B cell (primary cell): ENCODE measurements around the gene SFXN5.

ENCODE experiments used
- EZH2 ChIP-seq: IDR thresholded peaks from 2 replicates; pipeline ENCODE4 v1.6.1; 2012; ENCODE audit warnings: borderline replicate concordance, low read depth, mild to moderate bottlenecking, moderate library complexity, low read length; ENCODE audit not compliant: insufficient read depth, poor library complexity, severe bottlenecking
- TF ChIP-seq, protein P1 (sequence below): fragments of 200-600 bp; IDR thresholded peaks from one replicate; pipeline ENCODE4 v1.8.0; 2022; ENCODE audit warnings: antibody characterized with exemption, mild to moderate bottlenecking

DNA sequence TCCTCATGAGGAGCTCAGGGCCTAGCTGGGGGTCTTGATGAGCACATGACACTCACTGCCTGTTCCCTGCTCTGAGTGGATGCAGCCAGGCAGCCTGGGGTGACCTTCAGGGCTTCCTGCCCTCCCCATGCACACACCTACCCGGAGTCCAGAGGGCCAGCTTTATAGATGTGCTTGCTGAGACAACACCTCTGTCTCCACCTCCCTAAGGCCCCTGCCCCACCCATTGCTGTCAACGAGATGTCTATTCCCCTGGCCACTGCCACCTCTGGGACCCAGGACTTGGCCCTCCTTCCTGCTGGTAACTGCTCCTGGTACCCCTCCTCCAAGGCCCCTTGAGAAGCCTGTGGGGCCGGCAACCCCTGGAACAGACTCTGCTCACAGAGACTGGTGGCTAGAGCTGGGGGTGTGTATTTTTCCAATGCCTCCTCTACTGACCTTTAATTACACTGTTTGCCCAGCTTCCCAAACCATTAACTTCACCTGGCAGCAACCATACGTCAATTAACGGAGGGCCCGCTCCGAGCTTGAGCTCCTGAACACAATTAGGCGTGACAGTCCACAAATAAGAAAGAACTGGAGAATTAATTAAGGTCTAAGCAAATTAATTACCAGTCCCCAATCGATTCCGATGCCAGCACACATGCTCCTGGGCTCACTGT lies 87.9 kb downstream of the SFXN5 start:
- TF ChIP-seq, protein P1, sequence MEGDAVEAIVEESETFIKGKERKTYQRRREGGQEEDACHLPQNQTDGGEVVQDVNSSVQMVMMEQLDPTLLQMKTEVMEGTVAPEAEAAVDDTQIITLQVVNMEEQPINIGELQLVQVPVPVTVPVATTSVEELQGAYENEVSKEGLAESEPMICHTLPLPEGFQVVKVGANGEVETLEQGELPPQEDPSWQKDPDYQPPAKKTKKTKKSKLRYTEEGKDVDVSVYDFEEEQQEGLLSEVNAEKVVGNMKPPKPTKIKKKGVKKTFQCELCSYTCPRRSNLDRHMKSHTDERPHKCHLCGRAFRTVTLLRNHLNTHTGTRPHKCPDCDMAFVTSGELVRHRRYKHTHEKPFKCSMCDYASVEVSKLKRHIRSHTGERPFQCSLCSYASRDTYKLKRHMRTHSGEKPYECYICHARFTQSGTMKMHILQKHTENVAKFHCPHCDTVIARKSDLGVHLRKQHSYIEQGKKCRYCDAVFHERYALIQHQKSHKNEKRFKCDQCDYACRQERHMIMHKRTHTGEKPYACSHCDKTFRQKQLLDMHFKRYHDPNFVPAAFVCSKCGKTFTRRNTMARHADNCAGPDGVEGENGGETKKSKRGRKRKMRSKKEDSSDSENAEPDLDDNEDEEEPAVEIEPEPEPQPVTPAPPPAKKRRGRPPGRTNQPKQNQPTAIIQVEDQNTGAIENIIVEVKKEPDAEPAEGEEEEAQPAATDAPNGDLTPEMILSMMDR, result no peak
- TF ChIP-seq EZH2, result no peak
